Keratinocyte (primary cell): ENCODE results near the gene EIF3L. TPM values are rescaled to one million over a fixed set of nuclear protein-coding genes. Genes with fewer than 3 reads are reported as not detected.

Experiments
- DNase-seq: peaks from one replicate; pipeline ENCODE4 v3.0.0-alpha.2; 2011; ENCODE audit warnings: low read depth, missing footprints, low spot score
- FAIRE-seq: peaks from 2 replicates; lab custom pipeline; 2011; peaks lifted over from hg19 to GRCh38; lab: Jason Lieb, UNC
- H2AFZ ChIP-seq: 2 replicates; pipeline ENCODE4 v1.6.0; 2012; ENCODE audit warnings: low read length, control low read depth, inconsistent platforms; ENCODE audit not compliant: control insufficient read depth
- H3K27ac ChIP-seq: 2 replicates; pipeline ENCODE4 v1.5.1; 2011; ENCODE audit warnings: low read length; ENCODE audit not compliant: control insufficient read depth, insufficient read depth
- H3K27me3 ChIP-seq: 3 replicates; pipeline ENCODE4 v1.6.0; 2011; ENCODE audit warnings: low read length; ENCODE audit not compliant: control insufficient read depth, insufficient read depth; ENCODE audit errors: extremely low read depth
- H3K36me3 ChIP-seq, 2 experiments: 2 replicates in 1 of 2; 3 replicates in 1 of 2; pipeline ENCODE4 v1.5.1; 2011; ENCODE audit warnings: low read length in 2 of 2, mild to moderate bottlenecking in 1 of 2; ENCODE audit not compliant: control insufficient read depth in 2 of 2, insufficient read depth in 2 of 2; ENCODE audit errors: extremely low read depth in 1 of 2
- H3K4me1 ChIP-seq: 3 replicates; pipeline ENCODE4 v1.5.1; 2011; ENCODE audit warnings: low read length; ENCODE audit not compliant: control insufficient read depth, insufficient read depth; ENCODE audit errors: extremely low read depth
- H3K4me2 ChIP-seq: 3 replicates; pipeline ENCODE4 v1.6.0; 2011; ENCODE audit warnings: low read depth, low read length; ENCODE audit not compliant: control insufficient read depth, insufficient read depth; ENCODE audit errors: extremely low read depth
- H3K4me3 ChIP-seq, 3 experiments: fragments of 200-600 bp in 1 of 3; sonication (generic) in 1 of 3; 2 replicates in 2 of 3; 3 replicates in 1 of 3; pipeline ENCODE4 v1.5.1; 2011 to 2016; ENCODE audit warnings: low read length in 3 of 3, mild to moderate bottlenecking in 3 of 3, control low read depth in 2 of 3, inconsistent platforms in 1 of 3, low read depth in 1 of 3, mixed read lengths in 1 of 3, mixed run types in 1 of 3, moderate library complexity in 1 of 3; ENCODE audit not compliant: control insufficient read depth in 2 of 3, insufficient read depth in 2 of 3; ENCODE audit errors: extremely low read depth in 1 of 3
- H3K79me2 ChIP-seq: 2 replicates; pipeline ENCODE4 v1.6.0; 2012; ENCODE audit warnings: low read length; ENCODE audit not compliant: control insufficient read depth, insufficient read depth
- H3K9ac ChIP-seq: 3 replicates; pipeline ENCODE4 v1.6.0; 2011; ENCODE audit warnings: low read length; ENCODE audit not compliant: control insufficient read depth, insufficient read depth; ENCODE audit errors: extremely low read depth
- H3K9me1 ChIP-seq: 3 replicates; pipeline ENCODE4 v1.6.0; 2011; ENCODE audit warnings: low read length; ENCODE audit not compliant: control insufficient read depth, insufficient read depth; ENCODE audit errors: extremely low read depth
- H3K9me3 ChIP-seq: 2 replicates; pipeline ENCODE4 v1.5.1; 2012; ENCODE audit warnings: low read depth, low read length; ENCODE audit not compliant: control insufficient read depth
- H4K20me1 ChIP-seq: 3 replicates; pipeline ENCODE4 v1.6.0; 2011; ENCODE audit warnings: low read length; ENCODE audit not compliant: control insufficient read depth, insufficient read depth; ENCODE audit errors: extremely low read depth
- EZH2 ChIP-seq: IDR thresholded peaks from one replicate; pipeline ENCODE4 v1.6.1; 2012; ENCODE audit warnings: inconsistent platforms, mild to moderate bottlenecking, low read length, moderate library complexity
- dilution Hi-C: fragments of 300-500 bp; cut with MboI; formaldehyde crosslinking; loops from one replicate; pipeline ENCODE4 v1.7.0; 2020; ENCODE audit warnings: low sequenced_read_pairs; ENCODE audit not compliant: extremely low pct_ligation_motif_present
- polyA plus RNA-seq, 5 experiments: library from polyadenylated mRNA; depleted of rRNA in 3 of 5; stranded (reverse) in 3 of 5; stranded (forward) in 1 of 5; unstranded in 1 of 5; fragments of >200 nt; gene quantifications; 1 replicate in 1 of 5; 2 replicates in 3 of 5; 3 replicates in 1 of 5; pipeline versions ENCODE4 v1.2.1 to v1.2.3, GENCODE V29; 2011 to 2012; ENCODE audit warnings: missing spikeins in 2 of 5, low read depth in 1 of 5, low replicate concordance in 1 of 5
- TF ChIP-seq, protein P1 (sequence below), 3 experiments: IDR thresholded peaks in 1 of 3; conservative IDR thresholded peaks in 1 of 3; optimal IDR thresholded peaks in 1 of 3; 2 replicates in 2 of 3; 3 replicates in 1 of 3; pipeline versions ENCODE3 to v1.5.1; 2011; ENCODE audit warnings: low read length in 3 of 3, mild to moderate bottlenecking in 3 of 3, moderate library complexity in 2 of 3, control low read depth in 1 of 3, inconsistent platforms in 1 of 3; ENCODE audit not compliant: insufficient read depth in 2 of 3; ENCODE audit errors: extremely low read depth in 1 of 3

Gene EIF3L
- polyA plus RNA-seq, 1 donor (not counting 4 experiments of a cell fraction or from before 2014, with no cell fraction given), result 639 TPM

DNA sequence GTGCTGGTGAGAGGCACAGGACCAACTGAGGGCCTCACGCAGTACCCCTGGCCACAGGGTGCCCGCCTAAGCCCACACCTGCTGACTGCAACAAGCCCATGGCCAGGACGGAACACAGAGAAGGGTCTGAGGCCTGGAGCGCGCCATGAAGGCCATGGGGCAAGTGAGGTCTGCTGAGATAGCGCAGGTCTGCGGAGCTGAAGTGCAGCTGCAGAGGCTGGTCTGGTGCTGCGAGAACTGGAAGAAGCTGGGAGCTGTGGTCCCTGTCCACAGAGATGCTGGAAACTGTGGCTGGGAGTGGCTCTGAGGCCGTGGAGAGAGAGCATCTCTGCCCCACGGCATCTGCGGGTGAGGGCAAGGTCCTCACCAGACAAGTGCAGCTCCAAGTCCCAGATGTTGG, 17.7 kb upstream of the EIF3L start:
- H3K4me3 ChIP-seq, result no peak overlapping the region
- H2AFZ ChIP-seq, result no peak overlapping the region
- no peaks in the 10 kb centered on the region for H3K79me2 ChIP-seq
- TF ChIP-seq EZH2, result no peak
- H4K20me1 ChIP-seq, result no peaks in the 10 kb centered on the region
- dilution Hi-C loops, result no loop called here
- H3K27ac ChIP-seq, result no peak overlapping the region
- H3K4me2 ChIP-seq, result no peak overlapping the region
- H3K9me1 ChIP-seq, result no peaks in the 10 kb centered on the region
- no peak for FAIRE-seq
- no peak for DNase-seq
- no peaks in the 10 kb centered on the region for H3K4me1 ChIP-seq
- H3K36me3 ChIP-seq, result peaks cover 26 to 31% of the 10 kb centered on the region in 2 experiments
- H3K9me3 ChIP-seq, result no peaks in the 10 kb centered on the region
- H3K27me3 ChIP-seq, result no peaks in the 10 kb centered on the region
- no peak overlapping the region for H3K9ac ChIP-seq

DNA sequence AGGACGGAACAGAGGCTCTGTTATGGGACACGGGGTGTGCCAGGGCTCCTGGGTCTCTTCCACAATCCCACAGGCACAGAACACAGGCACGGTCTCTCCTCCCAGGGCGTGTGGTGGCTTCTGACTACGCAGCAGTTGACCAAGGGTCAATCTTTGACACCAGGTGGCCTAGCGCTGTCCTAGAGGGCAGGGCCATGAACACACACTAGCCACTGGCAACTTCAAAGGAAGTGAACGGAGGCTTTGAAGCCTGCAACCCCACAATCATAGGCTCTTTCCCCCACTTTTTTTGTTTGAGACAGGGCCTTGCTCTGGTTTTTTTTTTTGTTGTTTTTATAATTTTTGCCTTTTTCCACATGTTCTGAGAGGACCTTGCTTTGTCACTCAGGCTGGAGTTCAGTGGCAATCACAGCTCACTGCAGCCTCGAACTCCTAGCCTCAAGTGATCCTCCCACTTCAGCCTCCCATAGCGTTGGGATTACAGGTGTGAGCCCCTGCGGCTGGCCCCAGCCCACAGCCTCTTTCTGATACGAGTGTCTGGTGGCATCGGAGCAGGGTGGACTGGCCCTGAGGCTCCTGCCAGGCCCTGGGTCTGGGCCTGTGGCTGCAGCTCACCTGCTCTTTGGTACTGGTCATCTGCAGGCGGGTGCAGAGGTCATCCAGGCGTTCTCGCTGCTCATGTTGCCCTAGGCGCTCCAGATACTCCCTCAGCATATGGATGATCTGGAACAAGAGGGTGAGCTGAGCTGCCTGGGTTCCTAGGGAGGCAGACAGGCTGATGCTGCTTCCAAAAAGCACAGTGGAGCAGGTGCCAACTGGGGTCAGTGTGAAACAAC, 17.0 kb upstream of the EIF3L start:
- Histone ChIP-seq H3K9me1 (no peaks in the 10 kb centered on the region), H3K9me3 (no peaks in the 10 kb centered on the region), H3K4me3 (no peak overlapping the region), H2AFZ (no peak overlapping the region), H3K36me3 (peaks cover 28% of the 10 kb centered on the region in 2 experiments), H3K27ac (no peak overlapping the region), H4K20me1 (no peaks in the 10 kb centered on the region), H3K27me3 (no peaks in the 10 kb centered on the region), H3K9ac (no peak overlapping the region), H3K4me2 (no peak overlapping the region), H3K4me1 (no peaks in the 10 kb centered on the region), H3K79me2 (no peaks in the 10 kb centered on the region)
- FAIRE-seq (no peak), DNase-seq (no peak)
- dilution Hi-C loops, result no loop called here
- TF ChIP-seq, protein P1, sequence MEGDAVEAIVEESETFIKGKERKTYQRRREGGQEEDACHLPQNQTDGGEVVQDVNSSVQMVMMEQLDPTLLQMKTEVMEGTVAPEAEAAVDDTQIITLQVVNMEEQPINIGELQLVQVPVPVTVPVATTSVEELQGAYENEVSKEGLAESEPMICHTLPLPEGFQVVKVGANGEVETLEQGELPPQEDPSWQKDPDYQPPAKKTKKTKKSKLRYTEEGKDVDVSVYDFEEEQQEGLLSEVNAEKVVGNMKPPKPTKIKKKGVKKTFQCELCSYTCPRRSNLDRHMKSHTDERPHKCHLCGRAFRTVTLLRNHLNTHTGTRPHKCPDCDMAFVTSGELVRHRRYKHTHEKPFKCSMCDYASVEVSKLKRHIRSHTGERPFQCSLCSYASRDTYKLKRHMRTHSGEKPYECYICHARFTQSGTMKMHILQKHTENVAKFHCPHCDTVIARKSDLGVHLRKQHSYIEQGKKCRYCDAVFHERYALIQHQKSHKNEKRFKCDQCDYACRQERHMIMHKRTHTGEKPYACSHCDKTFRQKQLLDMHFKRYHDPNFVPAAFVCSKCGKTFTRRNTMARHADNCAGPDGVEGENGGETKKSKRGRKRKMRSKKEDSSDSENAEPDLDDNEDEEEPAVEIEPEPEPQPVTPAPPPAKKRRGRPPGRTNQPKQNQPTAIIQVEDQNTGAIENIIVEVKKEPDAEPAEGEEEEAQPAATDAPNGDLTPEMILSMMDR (optimal IDR thresholded peaks at IDR 0.05 in 1 of 3, IDR thresholded peaks at IDR 0.05 in 1 of 3, conservative IDR thresholded peaks at IDR 0.05 in 1 of 3; ENCODE audit: extremely low read depth in 1 of 3, insufficient read depth in 2 of 3, low read length in 3 of 3), result no peak
- TF ChIP-seq EZH2, result no peak
